ENCODE results near the gene KCNQ1.

DNA sequence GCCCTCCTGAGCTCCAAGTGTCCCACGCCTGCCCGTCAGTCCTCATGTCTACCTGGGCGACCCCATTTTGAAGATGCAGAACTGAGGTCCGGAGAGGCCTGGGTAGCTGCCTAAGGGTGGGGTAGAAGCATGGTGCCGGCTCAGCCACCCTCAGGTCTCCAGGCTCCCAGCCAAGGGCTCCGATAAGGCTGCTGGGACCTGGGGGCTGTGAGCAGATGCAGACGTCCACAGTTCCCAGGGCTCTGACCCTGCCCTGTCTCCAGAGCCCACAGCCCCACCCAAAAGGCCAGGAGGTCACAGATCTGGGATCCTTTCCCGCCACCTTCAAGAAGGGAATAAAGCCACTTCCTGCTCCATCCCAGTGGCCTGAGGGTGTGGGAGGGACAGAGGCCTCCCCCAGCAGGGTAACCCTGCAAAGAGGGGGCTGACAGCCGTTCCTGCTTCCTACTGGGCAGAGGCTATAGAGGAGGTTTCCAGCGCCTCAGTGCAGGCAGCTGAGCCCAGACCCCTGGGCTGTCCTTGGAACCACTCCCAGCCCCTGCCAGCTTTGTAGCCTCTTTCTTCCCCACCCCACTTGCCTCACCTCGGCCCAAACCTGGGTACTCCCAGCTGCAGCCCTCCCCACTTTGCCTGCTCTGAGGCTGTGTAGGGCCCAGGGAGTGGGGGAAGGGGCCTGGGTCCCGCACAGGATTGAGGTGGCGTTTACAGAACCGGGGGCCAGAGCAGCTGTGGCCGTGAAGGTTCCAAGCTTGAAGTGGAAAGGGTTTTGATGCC, 355.3 kb downstream of the KCNQ1 start:
- TF ChIP-seq, protein P1, sequence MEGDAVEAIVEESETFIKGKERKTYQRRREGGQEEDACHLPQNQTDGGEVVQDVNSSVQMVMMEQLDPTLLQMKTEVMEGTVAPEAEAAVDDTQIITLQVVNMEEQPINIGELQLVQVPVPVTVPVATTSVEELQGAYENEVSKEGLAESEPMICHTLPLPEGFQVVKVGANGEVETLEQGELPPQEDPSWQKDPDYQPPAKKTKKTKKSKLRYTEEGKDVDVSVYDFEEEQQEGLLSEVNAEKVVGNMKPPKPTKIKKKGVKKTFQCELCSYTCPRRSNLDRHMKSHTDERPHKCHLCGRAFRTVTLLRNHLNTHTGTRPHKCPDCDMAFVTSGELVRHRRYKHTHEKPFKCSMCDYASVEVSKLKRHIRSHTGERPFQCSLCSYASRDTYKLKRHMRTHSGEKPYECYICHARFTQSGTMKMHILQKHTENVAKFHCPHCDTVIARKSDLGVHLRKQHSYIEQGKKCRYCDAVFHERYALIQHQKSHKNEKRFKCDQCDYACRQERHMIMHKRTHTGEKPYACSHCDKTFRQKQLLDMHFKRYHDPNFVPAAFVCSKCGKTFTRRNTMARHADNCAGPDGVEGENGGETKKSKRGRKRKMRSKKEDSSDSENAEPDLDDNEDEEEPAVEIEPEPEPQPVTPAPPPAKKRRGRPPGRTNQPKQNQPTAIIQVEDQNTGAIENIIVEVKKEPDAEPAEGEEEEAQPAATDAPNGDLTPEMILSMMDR (IDR thresholded peaks at IDR 0.05; ENCODE audit: extremely low read depth in 1 of 2, insufficient read depth in 1 of 2, low read depth in 1 of 2, low read length in 2 of 2), result no peak
- TF ChIP-seq POLR2A (IDR thresholded peaks at IDR 0.05; ENCODE audit: low read depth, low read length) (no peak), EZH2 (IDR thresholded peaks at IDR 0.05; ENCODE audit: borderline replicate concordance, low read depth, low read length, severe bottlenecking) (no peak)
